ENCODE measurements around the gene DSN1. TPM values are rescaled to one million over a fixed set of nuclear protein-coding genes. Genes with fewer than 3 reads are reported as not detected.

Gene DSN1
- total RNA-seq, 2 donors from 2014 or later = 21.6 to 29.1 TPM

DNA sequence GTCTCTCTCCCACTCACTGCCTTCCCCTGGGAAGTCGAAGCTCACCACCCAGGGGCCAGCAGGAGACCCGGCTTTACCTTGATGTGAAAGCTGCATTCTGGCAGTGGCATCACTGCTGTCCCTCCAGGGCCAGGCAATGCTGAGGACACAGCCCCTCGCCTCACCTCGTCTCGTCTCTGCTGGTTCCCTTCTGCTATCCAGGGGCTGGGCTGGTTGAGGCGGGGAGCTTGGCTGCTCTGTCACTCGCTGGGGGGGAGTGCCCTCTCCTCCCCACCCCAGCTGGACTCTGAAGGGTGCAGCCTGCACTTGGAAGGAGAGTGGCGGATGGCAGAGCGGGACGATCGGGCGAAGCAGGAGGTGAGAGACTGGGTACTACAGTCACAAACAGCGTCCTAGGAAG is 12.7 kb upstream of the DSN1 start:
- Mint-ChIP-seq H3K27ac (no peak overlapping the region), H3K27me3 (no peaks in the 10 kb centered on the region), H3K4me3 (no peak overlapping the region), H3K9me3 (no peaks in the 10 kb centered on the region), H3K36me3 (no peaks in the 10 kb centered on the region), H3K4me1 (ENCODE audit: low read depth in 2 of 2) (no peaks in the 10 kb centered on the region)
- ATAC-seq = no peak
- DNase-seq (ENCODE audit: low spot score) = no peak

DNA sequence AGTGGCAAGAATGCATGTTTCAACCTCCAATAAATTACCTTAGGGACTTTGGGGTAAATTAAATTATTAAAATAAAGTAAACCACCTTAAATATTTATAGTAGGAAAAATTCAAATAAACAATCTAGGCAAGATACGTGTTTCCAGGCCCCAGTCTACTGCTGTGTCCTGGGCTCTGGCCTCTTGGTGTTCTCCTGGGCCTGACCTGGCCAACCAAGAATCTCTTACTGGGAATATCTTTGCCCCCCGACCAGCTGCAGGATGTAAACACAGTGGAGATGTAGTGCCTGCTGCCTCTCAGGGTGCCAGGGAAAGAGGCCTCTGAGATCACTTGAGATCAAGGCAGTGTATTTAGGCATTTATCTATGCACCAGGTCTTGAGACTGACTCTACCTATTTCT is 11.7 kb upstream of the DSN1 start:
- ATAC-seq = no peak
- Mint-ChIP-seq H3K4me3 (no peak overlapping the region), H3K27ac (no peak overlapping the region), H3K27me3 (no peaks in the 10 kb centered on the region), H3K36me3 (no peaks in the 10 kb centered on the region), H3K4me1 (ENCODE audit: low read depth in 2 of 2) (no peaks in the 10 kb centered on the region), H3K9me3 (no peaks in the 10 kb centered on the region)
- no peak for DNase-seq (ENCODE audit: low spot score)

- no peaks in the 10 kb centered on the region for H3K9me3 Mint-ChIP-seq
- ATAC-seq (no peak), DNase-seq (ENCODE audit: low spot score) (no peak)
- H3K36me3 Mint-ChIP-seq = no peaks in the 10 kb centered on the region
- H3K4me1 Mint-ChIP-seq (ENCODE audit: low read depth in 2 of 2) = no peaks in the 10 kb centered on the region
- no peak overlapping the region for H3K27ac Mint-ChIP-seq
- H3K27me3 Mint-ChIP-seq = no peaks in the 10 kb centered on the region
- no peak overlapping the region for H3K4me3 Mint-ChIP-seq
Measured at GRCh38 chr20:36784900-36785299, 11.3 kb upstream of the DSN1 start.

DNA sequence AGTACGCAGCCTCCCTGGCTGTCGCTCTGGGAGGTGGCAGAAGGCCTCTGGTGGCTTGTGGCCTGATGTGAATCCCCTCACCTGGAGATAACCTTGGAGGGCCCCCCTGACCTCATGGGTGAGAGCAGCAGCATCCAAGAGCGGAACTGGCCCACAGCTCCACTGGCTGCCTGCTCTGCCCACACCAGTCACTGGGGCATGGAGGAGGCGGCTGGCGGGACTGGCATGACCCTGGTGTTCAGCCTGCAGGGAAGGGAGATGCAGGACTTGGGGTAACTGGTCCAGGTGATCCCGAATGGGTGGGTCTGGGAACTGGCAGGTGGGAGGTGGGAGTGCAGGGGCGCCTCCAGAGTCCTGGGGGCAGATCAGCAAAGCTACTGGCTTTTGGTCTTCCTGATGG is 10.6 kb upstream of the DSN1 start:
- Mint-ChIP-seq H3K36me3 (no peaks in the 10 kb centered on the region), H3K4me1 (ENCODE audit: low read depth in 2 of 2) (no peaks in the 10 kb centered on the region), H3K27ac (no peak overlapping the region), H3K9me3 (no peaks in the 10 kb centered on the region), H3K27me3 (no peaks in the 10 kb centered on the region), H3K4me3 (no peak overlapping the region)
- ATAC-seq (no peak), DNase-seq (ENCODE audit: low spot score) (no peak)

DNA sequence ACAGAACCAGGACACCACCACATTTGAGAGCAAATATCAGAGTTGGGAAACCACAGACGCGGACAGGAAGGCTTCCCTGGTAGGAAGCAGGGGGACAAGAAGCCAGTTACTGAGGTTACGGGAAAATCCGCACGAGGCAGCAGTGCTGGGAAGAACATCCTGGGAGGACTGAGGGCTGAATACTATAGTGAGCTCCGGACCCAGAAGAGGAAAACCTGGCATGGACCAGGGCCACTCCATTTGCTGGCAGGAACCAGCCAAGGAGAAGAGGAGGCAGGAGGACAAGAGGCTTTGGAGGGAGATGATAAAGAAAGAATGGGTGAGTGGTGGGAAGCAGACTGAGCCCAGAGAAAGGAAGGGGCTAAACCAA is 6.1 kb upstream of the DSN1 start:
- peak overlapping the region in 1 of 2 donors; percentile 48 for H3K27ac Mint-ChIP-seq
- no peak for DNase-seq (ENCODE audit: low spot score)
- H3K4me3 Mint-ChIP-seq = no peak overlapping the region
- H3K9me3 Mint-ChIP-seq = no peaks in the 10 kb centered on the region
- ATAC-seq = no peak
- H3K36me3 Mint-ChIP-seq = no peaks in the 10 kb centered on the region
- peaks cover 0 to 2% of the 10 kb centered on the region in 2 donors for H3K4me1 Mint-ChIP-seq (ENCODE audit: low read depth in 2 of 2)
- H3K27me3 Mint-ChIP-seq = no peaks in the 10 kb centered on the region

GRCh38 chr20:36778831-36779655 is 5.5 kb upstream of the DSN1 start:
- no peaks in the 10 kb centered on the region for H3K27me3 Mint-ChIP-seq
- peaks cover 4% of the 10 kb centered on the region in 2 donors for H3K4me1 Mint-ChIP-seq (ENCODE audit: low read depth in 2 of 2)
- H3K27ac Mint-ChIP-seq = peak overlapping the region in 1 of 2 donors; percentile 53
- ATAC-seq (no peak), DNase-seq (ENCODE audit: low spot score) (no peak)
- no peak overlapping the region for H3K4me3 Mint-ChIP-seq
- H3K9me3 Mint-ChIP-seq = no peaks in the 10 kb centered on the region
- no peaks in the 10 kb centered on the region for H3K36me3 Mint-ChIP-seq

- no peak overlapping the region for H3K4me3 Mint-ChIP-seq
- ATAC-seq (no peak), DNase-seq (ENCODE audit: low spot score) (no peak)
- H3K4me1 Mint-ChIP-seq (ENCODE audit: low read depth in 2 of 2) = peaks cover 12 to 18% of the 10 kb centered on the region in 2 donors
- no peaks in the 10 kb centered on the region for H3K27me3 Mint-ChIP-seq
- H3K27ac Mint-ChIP-seq = no peak overlapping the region
- no peaks in the 10 kb centered on the region for H3K9me3 Mint-ChIP-seq
- H3K36me3 Mint-ChIP-seq = no peaks in the 10 kb centered on the region
Measured at GRCh38 chr20:36777576-36777975, 4.0 kb upstream of the DSN1 start.

DNA sequence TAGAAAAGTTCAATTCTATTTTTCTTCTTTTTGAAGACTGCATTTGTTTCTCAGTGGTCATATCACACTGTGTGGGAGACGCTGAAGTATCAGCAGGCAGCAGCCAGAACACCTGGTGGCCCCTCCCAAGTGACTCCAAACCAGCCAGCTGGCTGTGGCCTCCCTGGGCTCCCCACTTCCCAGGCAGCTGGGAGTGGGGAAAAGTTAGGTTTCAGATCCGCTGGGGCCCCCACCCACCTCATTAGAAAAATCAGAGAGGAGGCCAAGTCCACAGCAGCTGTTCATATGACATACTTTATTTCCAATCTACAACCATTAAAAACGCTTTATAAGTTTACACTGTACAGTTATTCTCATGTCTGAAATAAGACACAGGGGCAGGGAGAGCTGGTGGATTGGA is 3.6 kb upstream of the DSN1 start:
- Mint-ChIP-seq H3K4me3 (no peak overlapping the region), H3K27me3 (no peaks in the 10 kb centered on the region)
- ATAC-seq = no peak

GRCh38 chr20:36775826-36776225 is 2.3 kb upstream of the DSN1 start:
- H3K27me3 Mint-ChIP-seq = no peaks in the 10 kb centered on the region
- DNase-seq (ENCODE audit: low spot score) = no peak
- H3K4me1 Mint-ChIP-seq (ENCODE audit: low read depth in 2 of 2) = peaks cover 15 to 24% of the 10 kb centered on the region in 2 donors
- H3K27ac Mint-ChIP-seq = peak overlapping the region in 1 of 2 donors; percentile 18
- H3K4me3 Mint-ChIP-seq = no peak overlapping the region
- no peaks in the 10 kb centered on the region for H3K9me3 Mint-ChIP-seq
- H3K36me3 Mint-ChIP-seq = peaks cover 3% of the 10 kb centered on the region
- no peak for ATAC-seq

More for the DNA sequence above, 3.6 kb upstream of the DSN1 start:
- no peak for DNase-seq (ENCODE audit: low spot score)
- Mint-ChIP-seq H3K36me3 (no peaks in the 10 kb centered on the region), H3K27ac (no peak overlapping the region), H3K9me3 (no peaks in the 10 kb centered on the region), H3K4me1 (ENCODE audit: low read depth in 2 of 2) (peaks cover 14 to 22% of the 10 kb centered on the region in 2 donors)

DNA sequence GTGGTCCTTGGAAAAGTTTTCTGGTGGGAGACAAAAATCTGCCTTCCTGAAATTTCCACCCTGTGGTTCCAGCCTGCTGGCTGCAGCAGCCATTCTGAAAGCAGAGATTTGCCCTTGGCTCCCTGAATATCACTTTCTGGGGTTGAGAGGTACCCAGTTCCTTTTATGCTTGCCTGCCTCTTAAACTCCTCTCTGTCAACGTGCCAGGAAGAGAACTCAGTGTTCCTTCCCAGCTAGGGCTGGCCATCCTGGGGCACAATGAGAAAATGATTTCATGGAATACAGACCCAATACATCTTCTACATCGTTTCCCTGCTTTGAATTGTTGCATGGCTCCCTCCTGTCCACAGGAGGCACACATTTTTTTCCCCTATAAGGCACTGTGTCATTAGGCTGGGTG is 1.6 kb upstream of the DSN1 start:
- peaks cover 18 to 27% of the 10 kb centered on the region in 2 donors for H3K4me1 Mint-ChIP-seq (ENCODE audit: low read depth in 2 of 2)
- H3K9me3 Mint-ChIP-seq = no peaks in the 10 kb centered on the region
- peak overlapping the region; percentile 90 to 95 for H3K27ac Mint-ChIP-seq
- DNase-seq (ENCODE audit: low spot score) (no peak), ATAC-seq (no peak)
- H3K4me3 Mint-ChIP-seq = peak overlapping the region; percentile 92
- H3K36me3 Mint-ChIP-seq = peaks cover 5% of the 10 kb centered on the region
- H3K27me3 Mint-ChIP-seq = no peaks in the 10 kb centered on the region

DNA sequence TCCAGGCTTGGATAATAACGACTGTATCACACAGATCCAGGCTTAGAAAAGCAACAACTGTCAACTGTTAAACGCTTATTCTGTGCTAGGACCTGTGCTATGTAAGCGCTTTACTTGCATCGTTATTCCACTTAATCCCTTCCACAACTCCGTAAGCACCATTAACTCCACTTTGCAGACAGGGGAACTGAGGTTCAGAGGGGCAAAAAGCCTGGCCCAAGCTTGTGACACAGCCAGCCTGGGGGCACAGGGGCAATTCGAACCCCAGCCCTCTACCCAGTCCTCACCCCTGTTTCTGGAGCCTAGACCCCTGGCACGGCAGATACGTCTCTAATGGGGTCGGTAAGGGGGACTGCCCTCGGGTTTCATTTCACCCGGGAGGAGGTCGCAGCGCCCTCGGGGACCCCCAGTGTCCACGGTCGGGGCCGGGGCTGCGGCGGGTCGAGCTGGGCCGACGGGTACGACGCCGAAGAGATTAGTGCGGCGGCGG is 411 bp downstream of the DSN1 start:
- Mint-ChIP-seq H3K4me1 (ENCODE audit: low read depth in 2 of 2) (peaks cover 20 to 31% of the 10 kb centered on the region in 2 donors), H3K27ac (peak overlapping the region; percentile 90 to 95), H3K9me3 (no peaks in the 10 kb centered on the region), H3K27me3 (no peaks in the 10 kb centered on the region), H3K4me3 (peak overlapping the region; percentile 92), H3K36me3 (peaks cover 5% of the 10 kb centered on the region)
- ATAC-seq (no peak), DNase-seq (ENCODE audit: low spot score) (no peak)

- Mint-ChIP-seq H3K4me3 (no peak overlapping the region), H3K36me3 (peaks cover 5% of the 10 kb centered on the region), H3K4me1 (ENCODE audit: low read depth in 2 of 2) (peaks cover 20 to 31% of the 10 kb centered on the region in 2 donors), H3K27me3 (no peaks in the 10 kb centered on the region), H3K27ac (no peak overlapping the region), H3K9me3 (no peaks in the 10 kb centered on the region)
- ATAC-seq = no peak
- no peak for DNase-seq (ENCODE audit: low spot score)
Measured at GRCh38 chr20:36770680-36771079, 2.9 kb downstream of the DSN1 start.

GRCh38 chr20:36768768-36769430 is 4.7 kb downstream of the DSN1 start:
- H3K27me3 Mint-ChIP-seq = no peaks in the 10 kb centered on the region
- ATAC-seq (no peak), DNase-seq (ENCODE audit: low spot score) (no peak)
- H3K4me1 Mint-ChIP-seq (ENCODE audit: low read depth in 2 of 2) = peaks cover 14 to 26% of the 10 kb centered on the region in 2 donors
- no peak overlapping the region for H3K4me3 Mint-ChIP-seq
- no peaks in the 10 kb centered on the region for H3K9me3 Mint-ChIP-seq
- peaks cover 5% of the 10 kb centered on the region for H3K36me3 Mint-ChIP-seq
- no peak overlapping the region for H3K27ac Mint-ChIP-seq

DNA sequence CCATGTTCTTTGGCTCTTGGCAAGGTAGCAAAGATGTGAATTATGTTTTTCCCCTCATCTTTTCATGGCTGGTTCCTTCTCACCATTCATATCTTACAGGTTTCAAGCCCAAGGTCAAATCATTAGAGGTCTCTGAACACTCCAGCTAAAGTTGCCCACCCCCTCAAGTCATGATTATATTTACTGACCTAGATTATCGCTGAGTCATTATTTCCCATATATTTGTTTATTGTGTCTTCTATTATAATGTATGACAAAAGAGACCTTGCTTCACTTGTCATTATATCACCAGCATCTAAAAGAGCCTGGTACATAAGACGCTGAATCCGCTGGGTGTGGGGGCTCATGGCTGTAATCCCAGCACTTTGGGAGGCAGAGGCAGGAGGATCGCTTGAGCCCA is 12.4 kb downstream of the DSN1 start:
- DNase-seq (ENCODE audit: low spot score) (no peak), ATAC-seq (no peak)
- H3K4me1 Mint-ChIP-seq (ENCODE audit: low read depth in 2 of 2) = peaks cover 5 to 6% of the 10 kb centered on the region in 2 donors
- no peaks in the 10 kb centered on the region for H3K27me3 Mint-ChIP-seq
- peaks cover 6% of the 10 kb centered on the region for H3K36me3 Mint-ChIP-seq
- H3K27ac Mint-ChIP-seq = peak overlapping the region in 1 of 2 donors; percentile 14
- no peak overlapping the region for H3K4me3 Mint-ChIP-seq
- H3K9me3 Mint-ChIP-seq = no peaks in the 10 kb centered on the region

Data from natural killer cell treated with Interleukin-12 subunit alpha and Interleukin-12 subunit beta and Interleukin-15 and Interleukin-18, amount 100 ng/mL, for 72 hours (primary cell).